IMR-90 (cell line): Measurements from ENCODE around the gene STOX2. TPM values are rescaled to one million over a fixed set of nuclear protein-coding genes. Genes with fewer than 3 reads are reported as not detected.

Source experiments
- ATAC-seq: fragments of 200-7000 bp; cut with Tn5 transposase; 2 replicates; pipeline ENCODE4 v1.9.1; 2020; ENCODE audit warnings: low read depth, mild to moderate bottlenecking, moderate library complexity
- BruUV-seq: library from RNA; stranded (reverse); fragments of 400-500 nt; replicated peaks from 2 replicates; lab custom pipeline; 2021; lab: Mats Ljungman, UMichigan
- CTCF ChIA-PET: fragments of 300-600 bp; formaldehyde crosslinking; extraction: SDS; loops from one replicate; lab custom pipeline; 2021; ENCODE audit warnings: antibody characterized with exemption; lab: Yijun Ruan, JAX
- POLR2A ChIA-PET: fragments of 300-600 bp; sonication (Branson Sonifier 250); formaldehyde crosslinking; loops from one replicate; lab custom pipeline; 2022; ENCODE audit warnings: antibody characterized with exemption; ENCODE audit not compliant: unreplicated experiment; lab: Charles Lee
- DNase-seq: peaks from one replicate; pipeline ENCODE4 v3.0.0; 2013
- H2AFZ ChIP-seq: replicated peaks from 2 replicates; pipeline ENCODE3; 2013; ENCODE audit warnings: low read length, mild to moderate bottlenecking; ENCODE audit not compliant: poor library complexity
- H2AK5ac ChIP-seq: 2 replicates; pipeline ENCODE4 v1.6.1; 2013; ENCODE audit warnings: low read depth, low read length, inconsistent platforms
- H2AK9ac ChIP-seq: replicated peaks from 2 replicates; pipeline ENCODE3; 2013; ENCODE audit warnings: mild to moderate bottlenecking, low read depth, low read length, moderate library complexity; ENCODE audit not compliant: poor library complexity
- H2BK120ac ChIP-seq: 2 replicates; pipeline ENCODE4 v1.6.1; 2013; ENCODE audit warnings: low read depth, low read length, inconsistent platforms
- H2BK15ac ChIP-seq: 3 replicates; pipeline ENCODE4 v1.6.1; 2013; ENCODE audit warnings: low read depth, low read length, inconsistent platforms
- H2BK20ac ChIP-seq: 2 replicates; pipeline ENCODE4 v1.6.1; 2013; ENCODE audit warnings: low read depth, mild to moderate bottlenecking, inconsistent platforms, low read length, moderate library complexity
- H2BK5ac ChIP-seq: 2 replicates; pipeline ENCODE4 v1.6.1; 2013; ENCODE audit warnings: mild to moderate bottlenecking, low read depth, low read length, inconsistent platforms; ENCODE audit not compliant: poor library complexity, severe bottlenecking
- H3K14ac ChIP-seq: replicated peaks from 2 replicates; pipeline ENCODE4 v1.6.1; 2013; ENCODE audit warnings: low read depth, low read length, inconsistent platforms
- H3K18ac ChIP-seq: 2 replicates; pipeline ENCODE4 v1.6.1; 2013; ENCODE audit warnings: low read depth, low read length, control low read depth
- H3K23ac ChIP-seq: 2 replicates; pipeline ENCODE4 v1.6.1; 2013; ENCODE audit warnings: low read depth, low read length, inconsistent platforms
- H3K27ac ChIP-seq: 2 replicates; pipeline ENCODE4 v1.5.1; 2013; ENCODE audit warnings: mild to moderate bottlenecking, control low read depth, low read length; ENCODE audit not compliant: insufficient read depth
- H3K27me3 ChIP-seq: 2 replicates; pipeline ENCODE4 v1.6.1; 2013; ENCODE audit warnings: low read length; ENCODE audit not compliant: control insufficient read depth, insufficient read depth
- H3K36me3 ChIP-seq: 2 replicates; pipeline ENCODE4 v1.6.1; 2013; ENCODE audit warnings: low read length, mixed read lengths; ENCODE audit not compliant: control insufficient read depth, insufficient read depth
- H3K4ac ChIP-seq: 2 replicates; pipeline ENCODE4 v1.6.1; 2013; ENCODE audit warnings: low read depth, low read length, inconsistent platforms
- H3K4me1 ChIP-seq: 2 replicates; pipeline ENCODE4 v1.6.1; 2013; ENCODE audit warnings: low read length, mixed read lengths; ENCODE audit not compliant: control insufficient read depth, insufficient read depth
- H3K4me2 ChIP-seq: 2 replicates; pipeline ENCODE4 v1.6.1; 2013; ENCODE audit warnings: low read depth, mild to moderate bottlenecking, control low read depth, low read length, moderate library complexity
- H3K4me3 ChIP-seq: 2 replicates; pipeline ENCODE4 v1.5.1; 2013; ENCODE audit warnings: low read depth, mild to moderate bottlenecking, control low read depth, low read length, moderate library complexity; ENCODE audit not compliant: insufficient read depth
- H3K56ac ChIP-seq: 2 replicates; pipeline ENCODE4 v1.6.1; 2013; ENCODE audit warnings: low read length, inconsistent platforms; ENCODE audit not compliant: insufficient read depth; ENCODE audit errors: extremely low read depth
- H3K79me1 ChIP-seq, 2 experiments: 2 replicates each; pipeline ENCODE4 v1.6.1; 2013; ENCODE audit warnings: low read length in 2 of 2, inconsistent platforms in 1 of 2, low read depth in 1 of 2
- H3K9ac ChIP-seq: 2 replicates; pipeline ENCODE4 v1.6.1; 2013; ENCODE audit warnings: low read depth, low read length, control low read depth
- H3K9me1 ChIP-seq: 2 replicates; pipeline ENCODE4 v1.6.1; 2013; ENCODE audit warnings: low read length, inconsistent platforms; ENCODE audit not compliant: insufficient read depth
- H3K9me3 ChIP-seq: 2 replicates; pipeline ENCODE4 v1.6.1; 2013; ENCODE audit warnings: low read length; ENCODE audit not compliant: control insufficient read depth, insufficient read depth
- H4K20me1 ChIP-seq: 2 replicates; pipeline ENCODE4 v1.6.1; 2013; ENCODE audit warnings: low read length, inconsistent platforms; ENCODE audit not compliant: insufficient read depth
- H4K5ac ChIP-seq: 2 replicates; pipeline ENCODE4 v1.6.1; 2013; ENCODE audit warnings: mild to moderate bottlenecking, low read depth, low read length, control low read depth
- H4K8ac ChIP-seq, 2 experiments: 2 replicates each; pipeline ENCODE4 v1.6.1; 2013; ENCODE audit warnings: low read depth in 2 of 2, low read length in 2 of 2, control low read depth in 1 of 2, inconsistent platforms in 1 of 2
- H4K91ac ChIP-seq: 2 replicates; pipeline ENCODE4 v1.6.1; 2013; ENCODE audit warnings: low read depth, low read length, inconsistent platforms; ENCODE audit not compliant: insufficient read depth
- NFE2L2 ChIP-seq: fragments of 150-350 bp; IDR thresholded peaks from 2 replicates; pipeline ENCODE4 v1.6.1; 2016; ENCODE audit warnings: low read depth, mild to moderate bottlenecking, low read length
- RAD21 ChIP-seq: IDR thresholded peaks from 2 replicates; pipeline ENCODE4 v1.6.1; 2012; ENCODE audit warnings: low read length, improper control_type of control experiment
- WGBS, 2 experiments: methylation state at CpG; one replicate each; pipeline versions ENCODE4 v1.1.5 to v1.1.7; 2013; ENCODE audit warnings: missing lambda C conversion rate in 2 of 2; ENCODE audit not compliant: insufficient read length in 1 of 2; ENCODE audit errors: extremely low coverage in 2 of 2; 5-methylcytosine and 5-hydroxymethylcytosine counted together
- dilution Hi-C: fragments of 300-500 bp; cut with HindIII; formaldehyde crosslinking; loops from one replicate; pipeline ENCODE4 v1.14.3; 2018; ENCODE audit warnings: low sequenced_read_pairs; ENCODE audit not compliant: unreplicated experiment
- in situ Hi-C: fragments of 300-500 bp; cut with MboI; formaldehyde crosslinking; loops from 3 replicates; pipeline ENCODE4 v1.14.3; 2019; ENCODE audit warnings: low sequenced_read_pairs, inconsistent platforms, mixed read lengths
- intact Hi-C: fragments of 100-400 bp; cut with micrococcal nuclease; formaldehyde crosslinking; loops from 2 replicates; pipeline ENCODE4 v1.10.0; 2022
- polyA plus RNA-seq, 3 experiments: library from polyadenylated mRNA; depleted of rRNA; stranded (reverse); fragments of >200 nt; gene quantifications; 2 replicates each; pipeline ENCODE4 v1.2.3, GENCODE V29; 2012; ENCODE audit warnings: low replicate concordance in 1 of 3
- total RNA-seq: library from RNA; depleted of rRNA; stranded (reverse); fragments of >200 nt; gene quantifications from 2 replicates; pipeline ENCODE4 v1.2.3, GENCODE V29; 2012

The STOX2 gene
- total and polyA plus RNA-seq, 2 of the 4 experiments (the other 2 are of a cell fraction) = 1.1 to 5.4 TPM

- Histone ChIP-seq H3K56ac (no peak overlapping the region), H3K9me1 (no peaks in the 10 kb centered on the region; the same call in 1 of the 2 replicates), H3K23ac (no peak overlapping the region), H3K4me2 (no peak overlapping the region), H4K8ac (no peak overlapping the region), H3K36me3 (0 out of 2 replicates have a peak, but pooled peaks cover 1% of the 10 kb centered on the region), H2AK5ac (no peak overlapping the region), H4K5ac (no peak overlapping the region), H3K4me3 (no peak overlapping the region), H3K27ac (no peak overlapping the region), H3K79me1 (no peaks in the 10 kb centered on the region), H2AFZ (no peak overlapping the region), H3K27me3 (no peaks in the 10 kb centered on the region), H3K18ac (no peak overlapping the region), H4K91ac (no peak overlapping the region), H3K9ac (no peak overlapping the region), H3K4me1 (peaks cover 5% of the 10 kb centered on the region; the same call in 1 of the 2 replicates), H3K4ac (no peak overlapping the region), H2BK120ac (no peak overlapping the region), H3K9me3 (no peaks in the 10 kb centered on the region), H2BK5ac (no peak overlapping the region), H2BK20ac (no peak overlapping the region), H2BK15ac (no peak overlapping the region), H2AK9ac (no peak overlapping the region), H3K14ac (no peak overlapping the region), H4K20me1 (no peaks in the 10 kb centered on the region)
- dilution Hi-C loops = no loop called here
- 100% methylated on average over 2 of the region's 6 CpGs; no CpG with 5 or more reads in 1 of the 2 experiments for WGBS, 2 experiments
- POLR2A ChIA-PET = interaction anchor here (0.6 kb wide), 1 partner anchor 60 kb away, joined by 4 read pairs; no protein-coding TSS in a partner anchor
- intact Hi-C loops = no loop called here
- ATAC-seq (no peak), DNase-seq (no peak)
- in situ Hi-C loops = no loop called here
- TF ChIP-seq RAD21 (no peak), NFE2L2 (no peak)
- CTCF ChIA-PET = interaction anchor here (0.6 kb wide), 1 partner anchor 791 kb away, joined by 3 read pairs; no protein-coding TSS in a partner anchor
- no TSS peak for BruUV-seq
These were observed 29.7 kb downstream of the STOX2 start for GRCh38 chr4:183934761-183935160.
